Stimulated activated CD8-positive, alpha-beta memory T cell treated with anti-CD3 and anti-CD28 coated beads, Interleukin-12 subunit alpha, Interleukin-12 subunit beta, amount 100 ng/mL, for 24 hours (primary cell): ENCODE measurements around the gene PLG.
"Not testable (repeated sequence)": the region's sequence is repeated elsewhere in the genome, so short reads cannot be mapped to it uniquely, and the experiment has no call there.

Source experiments
- DNase-seq: peaks from one replicate; pipeline ENCODE4 v3.0.0-alpha.2; 2020; ENCODE audit errors: extremely low read depth

PLG gene

GRCh38 chr6:160704688-160705087, 2.6 kb downstream of the PLG start:
- not testable (repeated sequence) for DNase-seq

GRCh38 chr6:160708993-160709392, 6.9 kb downstream of the PLG start:
- DNase-seq = not testable (repeated sequence)

- DNase-seq = no peak
Observed at GRCh38 chr6:160714731-160715316, 12.8 kb downstream of the PLG start.

GRCh38 chr6:160730911-160731310, 28.9 kb downstream of the PLG start:
- DNase-seq = no peak

- no peak for DNase-seq
Observed at GRCh38 chr6:160733050-160733646, 31.1 kb downstream of the PLG start.

GRCh38 chr6:160734627-160735026, 32.6 kb downstream of the PLG start:
- DNase-seq = no peak

- DNase-seq = no peak
Observed at GRCh38 chr6:160735523-160735922, 33.5 kb downstream of the PLG start.

GRCh38 chr6:160737934-160738333, 35.9 kb downstream of the PLG start:
- DNase-seq = no peak

- no peak for DNase-seq
Observed at GRCh38 chr6:160739955-160740354, 37.9 kb downstream of the PLG start.

- DNase-seq = not testable (repeated sequence)
Observed at GRCh38 chr6:160741012-160741411, 39.0 kb downstream of the PLG start.

GRCh38 chr6:160742090-160742489, 40.0 kb downstream of the PLG start:
- DNase-seq = no peak

- DNase-seq = no peak
Observed at GRCh38 chr6:160750276-160750689, 48.2 kb downstream of the PLG start.

- not testable (repeated sequence) for DNase-seq
Observed at GRCh38 chr6:160753211-160753610, 51.2 kb downstream of the PLG start.

- DNase-seq = no peak
Observed at GRCh38 chr6:160755165-160755564, 53.1 kb downstream of the PLG start.

GRCh38 chr6:160756021-160756420, 54.0 kb downstream of the PLG start:
- DNase-seq = no peak

GRCh38 chr6:160756871-160757270, 54.8 kb downstream of the PLG start:
- DNase-seq = no peak

GRCh38 chr6:160764847-160765246, 62.8 kb downstream of the PLG start:
- no peak for DNase-seq

- DNase-seq = no peak
Observed at GRCh38 chr6:160765412-160765811, 63.4 kb downstream of the PLG start.

- DNase-seq = no peak
Observed at GRCh38 chr6:160766657-160766988, 64.6 kb downstream of the PLG start.

- no peak for DNase-seq
Observed at GRCh38 chr6:160766989-160767646, 65.1 kb downstream of the PLG start.

GRCh38 chr6:160767647-160768019, 65.6 kb downstream of the PLG start:
- DNase-seq = no peak

- no peak for DNase-seq
Observed at GRCh38 chr6:160768101-160768500, 66.1 kb downstream of the PLG start.

GRCh38 chr6:160774399-160774798, 72.4 kb downstream of the PLG start:
- DNase-seq = no peak
